T-helper 2 cell treated with Interferon-gamma antibody and Interleukin-4, amounts not matched to agents 5 μg/mL and 100 μg/mL, for 36 hours (primary cell): Measurements from ENCODE around the gene CTSD.

Source experiments
- DNase-seq: peaks from one replicate; pipeline ENCODE4 v3.0.0; 2021; ENCODE audit warnings: low spot score
- H3K27ac Mint-ChIP-seq: one replicate; pipeline ENCODE4 v1.8.0; 2021; ENCODE audit warnings: mild to moderate bottlenecking, mixed read lengths
- H3K27me3 Mint-ChIP-seq: one replicate; pipeline ENCODE4 v1.8.0; 2021; ENCODE audit warnings: low read depth, mixed read lengths
- H3K36me3 Mint-ChIP-seq: one replicate; pipeline ENCODE4 v1.8.0; 2021; ENCODE audit warnings: low read depth, mixed read lengths
- H3K4me1 Mint-ChIP-seq: one replicate; pipeline ENCODE4 v1.8.0; 2021; ENCODE audit warnings: low read depth, mixed read lengths
- H3K4me3 Mint-ChIP-seq: one replicate; pipeline ENCODE4 v1.8.0; 2022; ENCODE audit warnings: mild to moderate bottlenecking, moderate library complexity, mixed read lengths
- H3K9me3 Mint-ChIP-seq: one replicate; pipeline ENCODE4 v1.8.0; 2021; ENCODE audit warnings: mixed read lengths

The CTSD gene

GRCh38 chr11:1743585-1744136, 20.1 kb downstream of the CTSD start:
- Mint-ChIP-seq H3K4me3 (no peak overlapping the region), H3K27ac (no peak overlapping the region), H3K9me3 (peaks cover 11% of the 10 kb centered on the region)

GRCh38 chr11:1742869-1743584, 20.7 kb downstream of the CTSD start:
- H3K4me3 Mint-ChIP-seq, result no peak overlapping the region
- DNase-seq, result no peak
- H3K27ac Mint-ChIP-seq, result no peak overlapping the region
- peaks cover 1% of the 10 kb centered on the region for H3K27me3 Mint-ChIP-seq
- no peaks in the 10 kb centered on the region for H3K36me3 Mint-ChIP-seq
- H3K4me1 Mint-ChIP-seq, result no peaks in the 10 kb centered on the region
- H3K9me3 Mint-ChIP-seq, result peaks cover 13% of the 10 kb centered on the region

More at GRCh38 chr11:1743585-1744136, 20.1 kb downstream of the CTSD start:
- Mint-ChIP-seq H3K27me3 (peaks cover 5% of the 10 kb centered on the region), H3K36me3 (no peaks in the 10 kb centered on the region), H3K4me1 (no peaks in the 10 kb centered on the region)
- no peak for DNase-seq

- Mint-ChIP-seq H3K9me3 (peaks cover 18% of the 10 kb centered on the region), H3K36me3 (no peaks in the 10 kb centered on the region), H3K27ac (no peak overlapping the region), H3K27me3 (peaks cover 1% of the 10 kb centered on the region), H3K4me1 (no peaks in the 10 kb centered on the region), H3K4me3 (no peak overlapping the region)
- DNase-seq, result no peak
Measured at GRCh38 chr11:1742371-1742770, 21.4 kb downstream of the CTSD start.

GRCh38 chr11:1741741-1742140, 22.0 kb downstream of the CTSD start:
- no peaks in the 10 kb centered on the region for H3K4me1 Mint-ChIP-seq
- no peak for DNase-seq

GRCh38 chr11:1740786-1741530, 22.8 kb downstream of the CTSD start:
- Mint-ChIP-seq H3K27ac (no peak overlapping the region), H3K27me3 (peaks cover 1% of the 10 kb centered on the region), H3K4me1 (no peaks in the 10 kb centered on the region), H3K9me3 (peaks cover 24% of the 10 kb centered on the region), H3K4me3 (no peak overlapping the region), H3K36me3 (no peaks in the 10 kb centered on the region)
- DNase-seq, result no peak

More at GRCh38 chr11:1741741-1742140, 22.0 kb downstream of the CTSD start:
- H3K9me3 Mint-ChIP-seq, result peaks cover 20% of the 10 kb centered on the region
- H3K4me3 Mint-ChIP-seq, result no peak overlapping the region
- H3K27me3 Mint-ChIP-seq, result peaks cover 1% of the 10 kb centered on the region
- no peaks in the 10 kb centered on the region for H3K36me3 Mint-ChIP-seq
- no peak overlapping the region for H3K27ac Mint-ChIP-seq

- Mint-ChIP-seq H3K27ac (no peak overlapping the region), H3K4me3 (no peak overlapping the region), H3K36me3 (no peaks in the 10 kb centered on the region), H3K27me3 (peaks cover 1% of the 10 kb centered on the region), H3K9me3 (peaks cover 18% of the 10 kb centered on the region), H3K4me1 (no peaks in the 10 kb centered on the region)
- no peak for DNase-seq
Measured at GRCh38 chr11:1739576-1739975, 24.2 kb downstream of the CTSD start.

- no peak for DNase-seq
- Mint-ChIP-seq H3K9me3 (peaks cover 18% of the 10 kb centered on the region), H3K27me3 (peaks cover 3% of the 10 kb centered on the region), H3K4me1 (peaks cover 3% of the 10 kb centered on the region), H3K27ac (no peak overlapping the region), H3K36me3 (no peaks in the 10 kb centered on the region), H3K4me3 (no peak overlapping the region)
Measured at GRCh38 chr11:1738380-1738779, 25.3 kb downstream of the CTSD start.

- Mint-ChIP-seq H3K4me1 (peaks cover 3% of the 10 kb centered on the region), H3K4me3 (no peak overlapping the region), H3K27ac (no peak overlapping the region), H3K9me3 (peaks cover 18% of the 10 kb centered on the region), H3K36me3 (no peaks in the 10 kb centered on the region), H3K27me3 (peaks cover 3% of the 10 kb centered on the region)
- no peak for DNase-seq
Measured at GRCh38 chr11:1737080-1737757, 26.5 kb downstream of the CTSD start.

- Mint-ChIP-seq H3K27me3 (peaks cover 3% of the 10 kb centered on the region), H3K36me3 (no peaks in the 10 kb centered on the region), H3K4me1 (peaks cover 3% of the 10 kb centered on the region)
Measured at GRCh38 chr11:1736447-1736992, 27.2 kb downstream of the CTSD start.

GRCh38 chr11:1735271-1735670, 28.5 kb downstream of the CTSD start:
- H3K27ac Mint-ChIP-seq, result no peak overlapping the region
- H3K27me3 Mint-ChIP-seq, result peaks cover 7% of the 10 kb centered on the region
- no peak overlapping the region for H3K4me3 Mint-ChIP-seq
- no peaks in the 10 kb centered on the region for H3K36me3 Mint-ChIP-seq
- DNase-seq, result no peak
- H3K4me1 Mint-ChIP-seq, result peaks cover 3% of the 10 kb centered on the region
- H3K9me3 Mint-ChIP-seq, result peaks cover 27% of the 10 kb centered on the region

More at GRCh38 chr11:1736447-1736992, 27.2 kb downstream of the CTSD start:
- Mint-ChIP-seq H3K27ac (peak overlapping the region; percentile 49), H3K9me3 (peaks cover 22% of the 10 kb centered on the region), H3K4me3 (no peak overlapping the region)
- no peak for DNase-seq

GRCh38 chr11:1734641-1735081, 29.1 kb downstream of the CTSD start:
- H3K9me3 Mint-ChIP-seq, result peaks cover 27% of the 10 kb centered on the region
- H3K27ac Mint-ChIP-seq, result no peak overlapping the region
- no peak overlapping the region for H3K4me3 Mint-ChIP-seq
- DNase-seq, result no peak
- peaks cover 7% of the 10 kb centered on the region for H3K27me3 Mint-ChIP-seq
- no peaks in the 10 kb centered on the region for H3K36me3 Mint-ChIP-seq
- peaks cover 3% of the 10 kb centered on the region for H3K4me1 Mint-ChIP-seq

GRCh38 chr11:1733716-1734640, 29.7 kb downstream of the CTSD start:
- peaks cover 27% of the 10 kb centered on the region for H3K9me3 Mint-ChIP-seq
- no peak for DNase-seq
- no peak overlapping the region for H3K27ac Mint-ChIP-seq
- no peaks in the 10 kb centered on the region for H3K36me3 Mint-ChIP-seq
- H3K4me3 Mint-ChIP-seq, result no peak overlapping the region
- H3K4me1 Mint-ChIP-seq, result peaks cover 7% of the 10 kb centered on the region
- peaks cover 11% of the 10 kb centered on the region for H3K27me3 Mint-ChIP-seq
